RPMI7951 (cell line): ENCODE results near the gene FBXL7. TPM values are rescaled to one million over a fixed set of nuclear protein-coding genes. Genes with fewer than 3 reads are reported as not detected.
A peak's percentile ranks its signal among the peaks of the same experiment; 100 is the strongest.

Source experiments
- DNase-seq: peaks from one replicate; pipeline ENCODE4 v3.0.0-alpha.2; 2012; ENCODE audit warnings: low read depth
- total RNA-seq: library from RNA; depleted of rRNA; stranded (reverse); fragments of >200 nt; shearing (Covaris generic); gene quantifications from 2 replicates; pipeline ENCODE4 v1.2.3, GENCODE V29; 2014

The FBXL7 gene
- total RNA-seq, 1 experiment from 2014 or later: 6.4 TPM

- DNase-seq: no peak
Observed at GRCh38 chr5:15612915-15613635, 113.1 kb downstream of the FBXL7 start.

- DNase-seq: no peak
Observed at GRCh38 chr5:15614679-15615078, 114.7 kb downstream of the FBXL7 start.

- DNase-seq: peak; percentile 3
Observed at GRCh38 chr5:15615859-15616258, 115.9 kb downstream of the FBXL7 start.

GRCh38 chr5:15618938-15619337 is 119.0 kb downstream of the FBXL7 start:
- no peak for DNase-seq

GRCh38 chr5:15620501-15620900 is 120.5 kb downstream of the FBXL7 start:
- DNase-seq: peak; percentile 87

- DNase-seq: peak; percentile 20
Observed at GRCh38 chr5:15621094-15621493, 121.1 kb downstream of the FBXL7 start.

- DNase-seq: no peak
Observed at GRCh38 chr5:15623794-15624193, 123.8 kb downstream of the FBXL7 start.

- DNase-seq: no peak
Observed at GRCh38 chr5:15627109-15627508, 127.1 kb downstream of the FBXL7 start.

- no peak for DNase-seq
Observed at GRCh38 chr5:15627647-15628046, 127.7 kb downstream of the FBXL7 start.

GRCh38 chr5:15630441-15630840 is 130.5 kb downstream of the FBXL7 start:
- no peak for DNase-seq

GRCh38 chr5:15634591-15635288 is 134.8 kb downstream of the FBXL7 start:
- no peak for DNase-seq

- DNase-seq: no peak
Observed at GRCh38 chr5:15635289-15635616, 135.3 kb downstream of the FBXL7 start.

- no peak for DNase-seq
Observed at GRCh38 chr5:15637345-15637744, 137.4 kb downstream of the FBXL7 start.

GRCh38 chr5:15637886-15638285 is 137.9 kb downstream of the FBXL7 start:
- DNase-seq: no peak

- no peak for DNase-seq
Observed at GRCh38 chr5:15638296-15638695, 138.3 kb downstream of the FBXL7 start.

GRCh38 chr5:15639288-15639687 is 139.3 kb downstream of the FBXL7 start:
- no peak for DNase-seq

GRCh38 chr5:15640116-15640515 is 140.1 kb downstream of the FBXL7 start:
- DNase-seq: no peak

GRCh38 chr5:15643731-15644130 is 143.8 kb downstream of the FBXL7 start:
- DNase-seq: no peak

- DNase-seq: peak; percentile 41
Observed at GRCh38 chr5:15645381-15646160, 145.6 kb downstream of the FBXL7 start.

GRCh38 chr5:15646371-15646770 is 146.4 kb downstream of the FBXL7 start:
- DNase-seq: no peak

GRCh38 chr5:15647251-15647650 is 147.3 kb downstream of the FBXL7 start:
- no peak for DNase-seq

GRCh38 chr5:15650266-15650665 is 150.3 kb downstream of the FBXL7 start:
- no peak for DNase-seq

GRCh38 chr5:15654779-15655178 is 154.8 kb downstream of the FBXL7 start:
- no peak for DNase-seq
